ENCODE results near the gene PHACTR3. TPM values are rescaled to one million over a fixed set of nuclear protein-coding genes. Genes with fewer than 3 reads are reported as not detected.

Gene PHACTR3
- total and polyA plus RNA-seq, 4 donors: 0.14 to 0.42 (median 0.17) TPM

DNA sequence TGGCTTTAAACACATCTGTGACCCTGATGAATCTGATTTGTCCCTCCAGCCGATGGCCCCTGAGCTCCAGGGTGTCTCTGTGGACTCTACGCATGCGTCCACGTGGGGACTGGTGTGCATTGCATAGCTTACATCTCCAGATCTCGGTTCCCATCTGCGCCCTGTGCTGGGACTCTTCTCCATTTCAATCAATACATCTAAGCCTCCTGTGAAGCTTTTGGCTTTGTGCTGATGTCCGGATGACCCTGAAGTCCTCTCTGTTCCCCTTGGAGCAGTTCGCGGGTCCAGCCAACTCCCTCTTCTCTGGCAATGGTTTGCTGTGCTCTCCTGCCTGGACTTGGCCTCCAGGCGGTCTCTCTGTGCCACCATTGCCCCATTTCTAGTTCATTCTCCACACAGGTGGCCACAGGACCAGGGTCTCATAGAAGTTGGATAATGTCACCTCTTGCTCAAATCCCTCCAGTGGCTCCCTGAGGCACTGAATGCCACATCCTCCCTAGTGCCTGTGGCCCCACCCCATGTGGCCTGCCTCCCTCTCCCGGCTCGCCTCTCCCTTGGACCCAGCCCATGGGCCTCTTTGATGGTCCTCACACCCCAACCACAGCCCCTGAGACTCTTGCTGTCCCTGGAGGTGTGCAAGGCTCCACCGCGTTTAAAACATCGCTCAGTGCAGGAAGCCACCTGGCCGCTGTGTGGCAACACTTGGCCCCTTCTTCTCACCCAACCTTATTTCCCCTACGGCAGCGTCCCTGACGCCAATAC lies 173.7 kb downstream of the PHACTR3 start:
- Histone ChIP-seq H3K27ac (ENCODE audit: low read depth in 1 of 2, low read length in 2 of 2) (no peak overlapping the region), H3K4me3 (ENCODE audit: low read depth in 1 of 3, low read length in 3 of 3) (no peak overlapping the region), H3K9me3 (ENCODE audit: control insufficient read depth in 4 of 4, low read length in 3 of 4) (no peaks in the 10 kb centered on the region), H3K36me3 (ENCODE audit: control insufficient read depth in 4 of 4, insufficient read depth in 3 of 4, low read depth in 1 of 4, low read length in 3 of 4) (no peaks in the 10 kb centered on the region), H3K27me3 (ENCODE audit: control insufficient read depth in 4 of 4, insufficient read depth in 4 of 4, low read length in 3 of 4) (peaks cover 0 to 2% (median 0%) of the 10 kb centered on the region in 4 donors), H3K4me1 (ENCODE audit: control insufficient read depth in 4 of 4, insufficient read depth in 4 of 4, low read length in 3 of 4) (no peaks in the 10 kb centered on the region), H3K9ac (ENCODE audit: low read depth in 1 of 2, low read length in 2 of 2) (no peak overlapping the region)
- TF ChIP-seq, protein P1, sequence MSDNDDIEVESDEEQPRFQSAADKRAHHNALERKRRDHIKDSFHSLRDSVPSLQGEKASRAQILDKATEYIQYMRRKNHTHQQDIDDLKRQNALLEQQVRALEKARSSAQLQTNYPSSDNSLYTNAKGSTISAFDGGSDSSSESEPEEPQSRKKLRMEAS (IDR thresholded peaks at IDR 0.05): no peak
- TF ChIP-seq YY1 (IDR thresholded peaks at IDR 0.05) (no peak), RAD21 (IDR thresholded peaks at IDR 0.05) (no peak)
- TF ChIP-seq, protein P2, sequence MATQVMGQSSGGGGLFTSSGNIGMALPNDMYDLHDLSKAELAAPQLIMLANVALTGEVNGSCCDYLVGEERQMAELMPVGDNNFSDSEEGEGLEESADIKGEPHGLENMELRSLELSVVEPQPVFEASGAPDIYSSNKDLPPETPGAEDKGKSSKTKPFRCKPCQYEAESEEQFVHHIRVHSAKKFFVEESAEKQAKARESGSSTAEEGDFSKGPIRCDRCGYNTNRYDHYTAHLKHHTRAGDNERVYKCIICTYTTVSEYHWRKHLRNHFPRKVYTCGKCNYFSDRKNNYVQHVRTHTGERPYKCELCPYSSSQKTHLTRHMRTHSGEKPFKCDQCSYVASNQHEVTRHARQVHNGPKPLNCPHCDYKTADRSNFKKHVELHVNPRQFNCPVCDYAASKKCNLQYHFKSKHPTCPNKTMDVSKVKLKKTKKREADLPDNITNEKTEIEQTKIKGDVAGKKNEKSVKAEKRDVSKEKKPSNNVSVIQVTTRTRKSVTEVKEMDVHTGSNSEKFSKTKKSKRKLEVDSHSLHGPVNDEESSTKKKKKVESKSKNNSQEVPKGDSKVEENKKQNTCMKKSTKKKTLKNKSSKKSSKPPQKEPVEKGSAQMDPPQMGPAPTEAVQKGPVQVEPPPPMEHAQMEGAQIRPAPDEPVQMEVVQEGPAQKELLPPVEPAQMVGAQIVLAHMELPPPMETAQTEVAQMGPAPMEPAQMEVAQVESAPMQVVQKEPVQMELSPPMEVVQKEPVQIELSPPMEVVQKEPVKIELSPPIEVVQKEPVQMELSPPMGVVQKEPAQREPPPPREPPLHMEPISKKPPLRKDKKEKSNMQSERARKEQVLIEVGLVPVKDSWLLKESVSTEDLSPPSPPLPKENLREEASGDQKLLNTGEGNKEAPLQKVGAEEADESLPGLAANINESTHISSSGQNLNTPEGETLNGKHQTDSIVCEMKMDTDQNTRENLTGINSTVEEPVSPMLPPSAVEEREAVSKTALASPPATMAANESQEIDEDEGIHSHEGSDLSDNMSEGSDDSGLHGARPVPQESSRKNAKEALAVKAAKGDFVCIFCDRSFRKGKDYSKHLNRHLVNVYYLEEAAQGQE (IDR thresholded peaks at IDR 0.05): no peak
- no peak for DNase-seq (ENCODE audit: low spot score)
- 85% methylated on average over 19 of the region's 19 CpGs for WGBS

DNA sequence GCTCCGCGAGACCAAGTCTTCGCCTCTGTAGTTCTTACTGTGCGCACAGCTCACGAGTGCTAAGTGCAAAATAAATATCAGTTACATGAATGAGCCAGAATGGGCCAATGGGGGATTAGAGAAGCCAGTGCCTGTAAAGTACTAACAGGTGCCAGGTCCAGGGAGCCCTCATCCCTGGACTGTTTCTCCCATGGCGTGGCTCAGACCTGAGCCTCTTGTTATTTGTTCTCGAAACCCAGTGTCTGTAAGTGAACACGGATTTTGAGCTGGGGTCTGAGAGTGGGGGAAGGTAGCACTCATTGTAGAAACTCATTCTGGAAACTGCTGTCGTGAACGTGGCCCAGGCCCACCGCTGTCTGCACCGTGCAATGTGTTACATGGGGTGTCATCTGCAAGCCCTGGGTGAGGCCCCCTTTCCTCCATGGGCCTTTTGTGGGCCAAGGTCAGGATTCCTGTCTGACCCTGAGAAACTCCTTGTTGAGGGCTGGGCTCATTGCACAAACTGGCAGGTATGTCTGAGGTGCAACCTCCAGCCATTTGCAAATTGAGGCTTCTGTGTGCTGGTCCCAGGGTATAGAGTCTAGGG lies 174.4 kb downstream of the PHACTR3 start:
- DNase-seq (ENCODE audit: low spot score): peak; percentile 21
- no peaks in the 10 kb centered on the region for H3K36me3 ChIP-seq (ENCODE audit: control insufficient read depth in 4 of 4, insufficient read depth in 3 of 4, low read depth in 1 of 4, low read length in 3 of 4)
- 78% methylated on average over 12 of the region's 12 CpGs for WGBS
- H3K27ac ChIP-seq (ENCODE audit: low read depth in 1 of 2, low read length in 2 of 2): no peak overlapping the region
- no peak overlapping the region for H3K9ac ChIP-seq (ENCODE audit: low read depth in 1 of 2, low read length in 2 of 2)
- peaks cover 0 to 2% (median 0%) of the 10 kb centered on the region in 4 donors for H3K27me3 ChIP-seq (ENCODE audit: control insufficient read depth in 4 of 4, insufficient read depth in 4 of 4, low read length in 3 of 4)
- no peak for TF ChIP-seq HNF4A (conservative IDR thresholded peaks at IDR 0.05)
- TF ChIP-seq HNF4G (IDR thresholded peaks at IDR 0.05): no peak
- TF ChIP-seq, protein P1 (IDR thresholded peaks at IDR 0.05): no peak
- no peak for TF ChIP-seq SP1 (IDR thresholded peaks at IDR 0.05)
- no peak for TF ChIP-seq FOXA2 (IDR thresholded peaks at IDR 0.05)
- TF ChIP-seq NR2F2 (IDR thresholded peaks at IDR 0.05): no peak
- TF ChIP-seq GABPA (IDR thresholded peaks at IDR 0.05 in 1 of 2, conservative IDR thresholded peaks at IDR 0.05 in 1 of 2): no peak
- no peak for TF ChIP-seq RAD21 (IDR thresholded peaks at IDR 0.05)
- TF ChIP-seq, protein P3, sequence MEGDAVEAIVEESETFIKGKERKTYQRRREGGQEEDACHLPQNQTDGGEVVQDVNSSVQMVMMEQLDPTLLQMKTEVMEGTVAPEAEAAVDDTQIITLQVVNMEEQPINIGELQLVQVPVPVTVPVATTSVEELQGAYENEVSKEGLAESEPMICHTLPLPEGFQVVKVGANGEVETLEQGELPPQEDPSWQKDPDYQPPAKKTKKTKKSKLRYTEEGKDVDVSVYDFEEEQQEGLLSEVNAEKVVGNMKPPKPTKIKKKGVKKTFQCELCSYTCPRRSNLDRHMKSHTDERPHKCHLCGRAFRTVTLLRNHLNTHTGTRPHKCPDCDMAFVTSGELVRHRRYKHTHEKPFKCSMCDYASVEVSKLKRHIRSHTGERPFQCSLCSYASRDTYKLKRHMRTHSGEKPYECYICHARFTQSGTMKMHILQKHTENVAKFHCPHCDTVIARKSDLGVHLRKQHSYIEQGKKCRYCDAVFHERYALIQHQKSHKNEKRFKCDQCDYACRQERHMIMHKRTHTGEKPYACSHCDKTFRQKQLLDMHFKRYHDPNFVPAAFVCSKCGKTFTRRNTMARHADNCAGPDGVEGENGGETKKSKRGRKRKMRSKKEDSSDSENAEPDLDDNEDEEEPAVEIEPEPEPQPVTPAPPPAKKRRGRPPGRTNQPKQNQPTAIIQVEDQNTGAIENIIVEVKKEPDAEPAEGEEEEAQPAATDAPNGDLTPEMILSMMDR (IDR thresholded peaks at IDR 0.05; ENCODE audit: low read depth, low read length, missing input control): no peak
- TF ChIP-seq FOXA1 (IDR thresholded peaks at IDR 0.05): no peak
- TF ChIP-seq, protein P4, sequence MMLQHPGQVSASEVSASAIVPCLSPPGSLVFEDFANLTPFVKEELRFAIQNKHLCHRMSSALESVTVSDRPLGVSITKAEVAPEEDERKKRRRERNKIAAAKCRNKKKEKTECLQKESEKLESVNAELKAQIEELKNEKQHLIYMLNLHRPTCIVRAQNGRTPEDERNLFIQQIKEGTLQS (IDR thresholded peaks at IDR 0.05): no peak
- TF ChIP-seq EGR1 (IDR thresholded peaks at IDR 0.05; ENCODE audit: low read depth in 2 of 2): no peak
- TF ChIP-seq, protein P5, sequence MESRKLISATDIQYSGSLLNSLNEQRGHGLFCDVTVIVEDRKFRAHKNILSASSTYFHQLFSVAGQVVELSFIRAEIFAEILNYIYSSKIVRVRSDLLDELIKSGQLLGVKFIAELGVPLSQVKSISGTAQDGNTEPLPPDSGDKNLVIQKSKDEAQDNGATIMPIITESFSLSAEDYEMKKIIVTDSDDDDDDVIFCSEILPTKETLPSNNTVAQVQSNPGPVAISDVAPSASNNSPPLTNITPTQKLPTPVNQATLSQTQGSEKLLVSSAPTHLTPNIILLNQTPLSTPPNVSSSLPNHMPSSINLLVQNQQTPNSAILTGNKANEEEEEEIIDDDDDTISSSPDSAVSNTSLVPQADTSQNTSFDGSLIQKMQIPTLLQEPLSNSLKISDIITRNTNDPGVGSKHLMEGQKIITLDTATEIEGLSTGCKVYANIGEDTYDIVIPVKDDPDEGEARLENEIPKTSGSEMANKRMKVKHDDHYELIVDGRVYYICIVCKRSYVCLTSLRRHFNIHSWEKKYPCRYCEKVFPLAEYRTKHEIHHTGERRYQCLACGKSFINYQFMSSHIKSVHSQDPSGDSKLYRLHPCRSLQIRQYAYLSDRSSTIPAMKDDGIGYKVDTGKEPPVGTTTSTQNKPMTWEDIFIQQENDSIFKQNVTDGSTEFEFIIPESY (IDR thresholded peaks at IDR 0.05): no peak
- TF ChIP-seq JUND (IDR thresholded peaks at IDR 0.05): no peak
- no peaks in the 10 kb centered on the region for H3K9me3 ChIP-seq (ENCODE audit: control insufficient read depth in 4 of 4, low read length in 3 of 4)
- H3K4me3 ChIP-seq (ENCODE audit: low read depth in 1 of 3, low read length in 3 of 3): no peak overlapping the region
- H3K4me1 ChIP-seq (ENCODE audit: control insufficient read depth in 4 of 4, insufficient read depth in 4 of 4, low read length in 3 of 4): no peaks in the 10 kb centered on the region

Measured in liver (tissue), 9 donors.